ENCODE measurements around the gene PTPDC1.
A peak's percentile ranks its signal among the peaks of the same experiment; 100 is the strongest.
"Not testable (repeated sequence)": the region's sequence is repeated elsewhere in the genome, so short reads cannot be mapped to it uniquely, and the experiment has no call there.

Gene PTPDC1

GRCh38 chr9:94094219-94095145 lies 10.2 kb downstream of the PTPDC1 start:
- not testable (repeated sequence) for DNase-seq (ENCODE audit: low spot score)

GRCh38 chr9:94096819-94097577 lies 12.7 kb downstream of the PTPDC1 start:
- no peak for DNase-seq (ENCODE audit: low spot score)

- no peak for DNase-seq (ENCODE audit: low spot score)
Observed at GRCh38 chr9:94097788-94098414, 13.6 kb downstream of the PTPDC1 start.

GRCh38 chr9:94100152-94100879 lies 16.1 kb downstream of the PTPDC1 start:
- no peak for DNase-seq (ENCODE audit: low spot score)

- no peak for DNase-seq (ENCODE audit: low spot score)
Observed at GRCh38 chr9:94101162-94101853, 17.0 kb downstream of the PTPDC1 start.

- no peak for DNase-seq (ENCODE audit: low spot score)
Observed at GRCh38 chr9:94108584-94108983, 24.3 kb downstream of the PTPDC1 start.

GRCh38 chr9:94110821-94111252 lies 26.6 kb downstream of the PTPDC1 start:
- no peak for DNase-seq (ENCODE audit: low spot score)

- no peak for DNase-seq (ENCODE audit: low spot score)
Observed at GRCh38 chr9:94111446-94111845, 27.2 kb downstream of the PTPDC1 start.

- DNase-seq (ENCODE audit: low spot score), result no peak
Observed at GRCh38 chr9:94112716-94113465, 28.6 kb downstream of the PTPDC1 start.

GRCh38 chr9:94120088-94120487 lies 35.8 kb downstream of the PTPDC1 start:
- not testable (repeated sequence) for DNase-seq (ENCODE audit: low spot score)

GRCh38 chr9:94120854-94121376 lies 36.7 kb downstream of the PTPDC1 start:
- DNase-seq (ENCODE audit: low spot score), result no peak

GRCh38 chr9:94126844-94127243 lies 42.6 kb downstream of the PTPDC1 start:
- no peak for DNase-seq (ENCODE audit: low spot score)

- no peak for DNase-seq (ENCODE audit: low spot score)
Observed at GRCh38 chr9:94127806-94128205, 43.5 kb downstream of the PTPDC1 start.

- DNase-seq (ENCODE audit: low spot score), result no peak
Observed at GRCh38 chr9:94128580-94128979, 44.3 kb downstream of the PTPDC1 start.

- no peak for DNase-seq (ENCODE audit: low spot score)
Observed at GRCh38 chr9:94134629-94135028, 50.4 kb downstream of the PTPDC1 start.

GRCh38 chr9:94135222-94135621 lies 51.0 kb downstream of the PTPDC1 start:
- DNase-seq (ENCODE audit: low spot score), result no peak

GRCh38 chr9:94139672-94140417 lies 55.6 kb downstream of the PTPDC1 start:
- DNase-seq (ENCODE audit: low spot score), result peak; percentile 89

- DNase-seq (ENCODE audit: low spot score), result no peak
Observed at GRCh38 chr9:94140418-94140780, 56.1 kb downstream of the PTPDC1 start.

Measured in kidney capillary endothelial cell (primary cell).